H9 (cell line): Measurements from ENCODE around the gene MPC1L. TPM values are rescaled to one million over a fixed set of nuclear protein-coding genes. Genes with fewer than 3 reads are reported as not detected.

ENCODE experiments used
- DNase-seq: peaks from one replicate; pipeline ENCODE4 v3.0.0-alpha.2; 2017
- H2AFZ ChIP-seq: one replicate; pipeline ENCODE4 v1.6.1; 2013; ENCODE audit warnings: mild to moderate bottlenecking, low read length, control low read depth, moderate library complexity
- H2AK5ac ChIP-seq: 2 replicates; pipeline ENCODE4 v1.6.1; 2013; ENCODE audit warnings: low read length, control low read depth, mixed read lengths; ENCODE audit not compliant: insufficient read length
- H2BK120ac ChIP-seq: one replicate; pipeline ENCODE4 v1.6.1; 2013; ENCODE audit warnings: low read depth, mild to moderate bottlenecking, low read length, control low read depth, inconsistent platforms; ENCODE audit not compliant: poor library complexity, severe bottlenecking
- H2BK12ac ChIP-seq: 2 replicates; pipeline ENCODE4 v1.6.1; 2013; ENCODE audit warnings: low read length, control low read depth, mixed read lengths, low read depth; ENCODE audit not compliant: insufficient read length
- H2BK15ac ChIP-seq: 2 replicates; pipeline ENCODE4 v1.6.1; 2013; ENCODE audit warnings: low read depth, low read length, control low read depth
- H2BK20ac ChIP-seq: one replicate; pipeline ENCODE4 v1.6.1; 2013; ENCODE audit warnings: low read depth, mild to moderate bottlenecking, low read length, control low read depth, inconsistent platforms; ENCODE audit not compliant: poor library complexity, severe bottlenecking
- H2BK5ac ChIP-seq: 2 replicates; pipeline ENCODE4 v1.6.1; 2013; ENCODE audit warnings: low read length, control low read depth, mixed read lengths; ENCODE audit not compliant: insufficient read length
- H3K14ac ChIP-seq: 2 replicates; pipeline ENCODE4 v1.6.1; 2013; ENCODE audit warnings: low read length, control low read depth; ENCODE audit not compliant: insufficient read depth
- H3K18ac ChIP-seq: 2 replicates; pipeline ENCODE4 v1.6.1; 2013; ENCODE audit warnings: low read depth, mild to moderate bottlenecking, mixed read lengths, low read length, control low read depth; ENCODE audit not compliant: insufficient read length
- H3K23ac ChIP-seq: 2 replicates; pipeline ENCODE4 v1.6.1; 2013; ENCODE audit warnings: low read length, control low read depth, mixed read lengths, low read depth; ENCODE audit not compliant: insufficient read length
- H3K23me2 ChIP-seq: 2 replicates; pipeline ENCODE4 v1.6.1; 2013; ENCODE audit warnings: low read depth, mild to moderate bottlenecking, mixed read lengths, low read length, control low read depth; ENCODE audit not compliant: insufficient read length, poor library complexity, severe bottlenecking
- H3K27ac ChIP-seq: 2 replicates; pipeline ENCODE4 v1.5.1; 2013; ENCODE audit warnings: low read length, control low read depth, mixed read lengths, low read depth; ENCODE audit not compliant: insufficient read length
- H3K27me3 ChIP-seq: 2 replicates; pipeline ENCODE4 v1.6.1; 2013; ENCODE audit warnings: low read length, control low read depth, inconsistent platforms; ENCODE audit not compliant: insufficient read depth
- H3K4ac ChIP-seq: 2 replicates; pipeline ENCODE4 v1.6.1; 2013; ENCODE audit warnings: low read depth, mild to moderate bottlenecking, control low read depth, inconsistent platforms, low read length, moderate library complexity
- H3K4me1 ChIP-seq: 2 replicates; pipeline ENCODE4 v1.6.1; 2013; ENCODE audit warnings: low read length, control low read depth, inconsistent platforms; ENCODE audit not compliant: insufficient read depth
- H3K4me2 ChIP-seq: 2 replicates; pipeline ENCODE4 v1.6.1; 2013; ENCODE audit warnings: low read length, control low read depth, mixed read lengths; ENCODE audit not compliant: insufficient read length, insufficient read depth
- H3K56ac ChIP-seq: 2 replicates; pipeline ENCODE4 v1.6.1; 2013; ENCODE audit warnings: low read depth, mild to moderate bottlenecking, mixed read lengths, low read length, control low read depth; ENCODE audit not compliant: insufficient read length
- H3K79me1 ChIP-seq: 2 replicates; pipeline ENCODE4 v1.6.1; 2013; ENCODE audit warnings: low read depth, mild to moderate bottlenecking, moderate library complexity, low read length, control low read depth, inconsistent platforms; ENCODE audit not compliant: insufficient read depth, poor library complexity, severe bottlenecking
- H3K79me2 ChIP-seq: 2 replicates; pipeline ENCODE4 v1.6.1; 2013; ENCODE audit warnings: low read length, control low read depth, inconsistent platforms; ENCODE audit not compliant: insufficient read depth
- H3K9ac ChIP-seq: 2 replicates; pipeline ENCODE4 v1.6.1; 2013; ENCODE audit warnings: low read length, control low read depth, mixed read lengths; ENCODE audit not compliant: insufficient read length; ENCODE audit errors: extremely low read depth
- H3K9me3 ChIP-seq: one replicate; pipeline ENCODE4 v1.6.1; 2013; ENCODE audit warnings: low read depth, low read length, inconsistent platforms; ENCODE audit not compliant: control insufficient read depth
- H3T11ph ChIP-seq: one replicate; pipeline ENCODE4 v1.6.1; 2013; ENCODE audit warnings: mild to moderate bottlenecking, low read length, control low read depth, inconsistent platforms
- H4K20me1 ChIP-seq: one replicate; pipeline ENCODE4 v1.6.1; 2013; ENCODE audit not compliant: control insufficient read depth, insufficient read length, insufficient read depth
- H4K5ac ChIP-seq: 2 replicates; pipeline ENCODE4 v1.6.1; 2013; ENCODE audit warnings: low read depth, mild to moderate bottlenecking, mixed read lengths, low read length, control low read depth; ENCODE audit not compliant: insufficient read length
- H4K8ac ChIP-seq: replicated peaks from 2 replicates; pipeline ENCODE4 v1.6.1; 2013; ENCODE audit warnings: low read length, control low read depth, mixed read lengths, low read depth; ENCODE audit not compliant: insufficient read length
- H4K91ac ChIP-seq: 2 replicates; pipeline ENCODE4 v1.6.1; 2013; ENCODE audit warnings: low read depth, mild to moderate bottlenecking, moderate library complexity, mixed read lengths, low read length, control low read depth; ENCODE audit not compliant: insufficient read length
- H3K27ac Mint-ChIP-seq, 3 experiments: 2 replicates in 2 of 3; 3 replicates in 1 of 3; pipeline ENCODE4 v1.8.0; 2020 to 2021; ENCODE audit warnings: mixed read lengths in 3 of 3, mild to moderate bottlenecking in 1 of 3, moderate library complexity in 1 of 3
- H3K27me3 Mint-ChIP-seq: 2 replicates; pipeline ENCODE4 v1.8.0; 2021; ENCODE audit warnings: low read depth, mild to moderate bottlenecking, moderate library complexity, mixed read lengths
- H3K36me3 Mint-ChIP-seq, 3 experiments: 2 replicates in 2 of 3; 3 replicates in 1 of 3; pipeline ENCODE4 v1.8.0; 2020 to 2021; ENCODE audit warnings: low read depth in 3 of 3, mixed read lengths in 3 of 3; ENCODE audit not compliant: insufficient read depth in 1 of 3
- H3K4me1 Mint-ChIP-seq, 2 experiments: 2 replicates each; pipeline ENCODE4 v1.8.0; 2020; ENCODE audit warnings: mixed read lengths in 2 of 2
- H3K4me3 Mint-ChIP-seq, 2 experiments: 2 replicates in 1 of 2; 3 replicates in 1 of 2; pipeline ENCODE4 v1.8.0; 2020 to 2021; ENCODE audit warnings: mild to moderate bottlenecking in 2 of 2, mixed read lengths in 2 of 2, moderate library complexity in 1 of 2
- H3K9me3 Mint-ChIP-seq, 2 experiments: 2 replicates in 1 of 2; 3 replicates in 1 of 2; pipeline ENCODE4 v1.8.0; 2020; ENCODE audit warnings: mild to moderate bottlenecking in 2 of 2, mixed read lengths in 2 of 2, moderate library complexity in 1 of 2
- WGBS: extraction: QIAGEN DNeasy Blood & Tissue Kit; methylation state at CpG from one replicate; pipeline ENCODE4 v1.1.7; 2013; ENCODE audit warnings: missing lambda C conversion rate, low lambda C conversion rate, mixed read lengths; ENCODE audit not compliant: insufficient read length; ENCODE audit errors: extremely low coverage; 5-methylcytosine and 5-hydroxymethylcytosine counted together
- long read RNA-seq: library from polyadenylated mRNA; unstranded; transcript quantifications from one replicate; pipeline ENCODE4 v2.0.0, GENCODE V29; 2020
- total RNA-seq: library from RNA; stranded (reverse); gene quantifications from 2 replicates; pipeline ENCODE4 v1.2.1, GENCODE V29; 2021
- TF ChIP-seq, protein P1 (sequence below): fragments of 200-600 bp; sonication (generic); conservative IDR thresholded peaks from 3 replicates; pipeline ENCODE4 v1.8.0; 2021; ENCODE audit warnings: antibody characterized with exemption, mild to moderate bottlenecking

MPC1L gene
- total RNA-seq: not detected in 2 replicates
- long read RNA-seq: 0 reads

DNA sequence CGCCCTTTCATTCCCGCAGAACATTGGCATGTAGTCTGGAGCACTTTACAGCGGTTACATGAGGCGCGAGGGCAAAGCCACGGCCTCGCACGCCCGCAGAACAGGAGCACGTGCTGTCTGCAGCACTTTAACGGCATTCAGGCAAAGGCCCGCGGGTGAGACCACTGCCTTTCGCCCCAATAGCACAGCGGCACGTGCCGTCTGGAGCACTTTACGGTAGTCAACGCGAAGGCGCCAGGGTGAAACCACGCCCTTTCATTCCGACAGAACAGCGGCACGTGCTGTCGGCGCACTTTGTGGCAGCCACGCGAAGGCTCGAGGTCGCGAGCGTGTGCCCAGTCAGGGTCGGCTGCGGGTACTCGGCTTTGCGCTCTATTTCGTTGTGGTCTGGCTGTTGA lies at the start of gene MPC1L:
Gene MPC1L (plus strand): TSS at position 290 of the 398 bp plus-strand sequence. CDS start 138 bp downstream, outside the sequence.
- Histone ChIP-seq H2BK12ac (no peak within 1 kb of the TSS), H3K4ac (no peak within 1 kb of the TSS), H4K8ac (no peak within 1 kb of the TSS), H3K23me2 (no peaks in the 10 kb centered on the region), H3K23ac (no peak within 1 kb of the TSS), H2BK15ac (no peak within 1 kb of the TSS), H3K27ac (no peak within 1 kb of the TSS), H3K18ac (no peak within 1 kb of the TSS), H4K20me1 (no peaks in the 10 kb centered on the region), H2AFZ (no peak within 1 kb of the TSS), H3K14ac (no peak within 1 kb of the TSS), H3K9me3 (no peaks in the 10 kb centered on the region), H3T11ph (no peak within 1 kb of the TSS), H2AK5ac (no peak within 1 kb of the TSS), H3K79me2 (no peaks in the 10 kb centered on the region), H3K56ac (no peak within 1 kb of the TSS), H3K27me3 (no peaks in the 10 kb centered on the region), H2BK20ac (no peak within 1 kb of the TSS), H3K4me1 (no peaks in the 10 kb centered on the region), H4K5ac (no peak within 1 kb of the TSS), H3K4me2 (no peak within 1 kb of the TSS), H2BK120ac (no peak within 1 kb of the TSS), H3K9ac (no peak within 1 kb of the TSS), H2BK5ac (no peak within 1 kb of the TSS), H3K79me1 (no peaks in the 10 kb centered on the region), H4K91ac (no peak within 1 kb of the TSS)
- no peak within 1 kb of the TSS; a peak in 1 of 5 replicates for H3K4me3 Mint-ChIP-seq
- WGBS: no CpG with 5 or more reads among the region's 38 CpGs
- DNase-seq: peak; percentile 43
- TF ChIP-seq, protein P1, sequence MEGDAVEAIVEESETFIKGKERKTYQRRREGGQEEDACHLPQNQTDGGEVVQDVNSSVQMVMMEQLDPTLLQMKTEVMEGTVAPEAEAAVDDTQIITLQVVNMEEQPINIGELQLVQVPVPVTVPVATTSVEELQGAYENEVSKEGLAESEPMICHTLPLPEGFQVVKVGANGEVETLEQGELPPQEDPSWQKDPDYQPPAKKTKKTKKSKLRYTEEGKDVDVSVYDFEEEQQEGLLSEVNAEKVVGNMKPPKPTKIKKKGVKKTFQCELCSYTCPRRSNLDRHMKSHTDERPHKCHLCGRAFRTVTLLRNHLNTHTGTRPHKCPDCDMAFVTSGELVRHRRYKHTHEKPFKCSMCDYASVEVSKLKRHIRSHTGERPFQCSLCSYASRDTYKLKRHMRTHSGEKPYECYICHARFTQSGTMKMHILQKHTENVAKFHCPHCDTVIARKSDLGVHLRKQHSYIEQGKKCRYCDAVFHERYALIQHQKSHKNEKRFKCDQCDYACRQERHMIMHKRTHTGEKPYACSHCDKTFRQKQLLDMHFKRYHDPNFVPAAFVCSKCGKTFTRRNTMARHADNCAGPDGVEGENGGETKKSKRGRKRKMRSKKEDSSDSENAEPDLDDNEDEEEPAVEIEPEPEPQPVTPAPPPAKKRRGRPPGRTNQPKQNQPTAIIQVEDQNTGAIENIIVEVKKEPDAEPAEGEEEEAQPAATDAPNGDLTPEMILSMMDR: no peak
- H3K4me1 Mint-ChIP-seq: peaks cover 0 to 8% of the 10 kb centered on the region in 2 experiments; a peak in 1 of 4 replicates
- peaks cover 0 to 8% (median 8%) of the 10 kb centered on the region in 3 experiments; a peak in 5 of 7 replicates for H3K36me3 Mint-ChIP-seq
- H3K27ac Mint-ChIP-seq: 0 out of 7 replicates have a peak within 1 kb of the TSS, but pooled peaks of 1 of the 3 experiments have one; percentile 5
- H3K9me3 Mint-ChIP-seq: peaks cover 52 to 59% of the 10 kb centered on the region in 2 experiments
- H3K27me3 Mint-ChIP-seq: no peaks in the 10 kb centered on the region; the same call in none of the 2 replicates
